Uterus (tissue), 2 donors: ENCODE measurements around the gene ASPRV1.

Experiments
- CTCF ChIP-seq, 4 experiments: fragments of 200-600 bp in 2 of 4; fragments of 450-650 bp in 2 of 4; sonication (generic) in 2 of 4; IDR thresholded peaks; one replicate each; pipeline ENCODE4 v1.5.1; 2016 to 2019; ENCODE audit warnings: antibody characterized with exemption in 4 of 4, mild to moderate bottlenecking in 2 of 4, moderate library complexity in 1 of 4
- POLR2A ChIP-seq, 2 donors: fragments of 450-650 bp; IDR thresholded peaks; one replicate each; pipeline ENCODE4 v1.6.1; 2016; ENCODE audit warnings: antibody characterized with exemption in 2 of 2, mild to moderate bottlenecking in 1 of 2, moderate library complexity in 1 of 2

GRCh38 chr2:69932596-69932922 lies 28.9 kb downstream of the ASPRV1 start:
- no peak for TF ChIP-seq POLR2A (IDR thresholded peaks at IDR 0.05)
- TF ChIP-seq CTCF (IDR thresholded peaks at IDR 0.05), result no peak
